ENCODE data around the gene EXOC4. TPM values are rescaled to one million over a fixed set of nuclear protein-coding genes. Genes with fewer than 3 reads are reported as not detected.

Gene EXOC4
- total and polyA plus RNA-seq, 2 of the 8 experiments (the other 6 are each of a cell fraction or from before 2014, with no cell fraction given) = 27.0 to 67.3 TPM

DNA sequence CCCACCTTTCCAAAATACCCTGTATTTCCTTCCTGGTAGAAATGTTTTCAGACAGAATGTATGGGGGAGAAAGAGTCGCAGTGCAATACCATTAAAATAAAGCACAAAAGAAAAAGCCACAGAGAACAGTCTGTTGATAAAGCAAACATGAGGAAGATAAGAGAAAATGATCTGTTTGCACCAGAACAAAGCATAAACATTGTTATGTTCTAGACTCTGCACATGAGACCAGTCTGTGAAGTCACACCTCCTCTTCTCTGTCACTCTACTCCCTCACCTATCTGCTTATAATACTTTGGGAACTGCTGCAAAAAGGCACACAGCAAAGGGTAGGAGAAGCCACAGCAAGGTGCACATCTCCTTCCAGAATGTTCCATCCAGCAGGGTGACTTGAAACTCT is 807.0 kb downstream of the EXOC4 start:
- Histone ChIP-seq H4K20me1 (replicated peaks in 1 of 2; ENCODE audit: control insufficient read depth in 1 of 2, insufficient read depth in 2 of 2, low read length in 2 of 2) (no peaks in the 10 kb centered on the region), H2BK12ac (ENCODE audit: low read depth, low read length) (no peak overlapping the region), H3K56ac (replicated peaks; ENCODE audit: insufficient read length, low read depth, low read length) (no peak overlapping the region), H3K4ac (replicated peaks; ENCODE audit: insufficient read length, low read depth, low read length) (no peak overlapping the region), H4K5ac (ENCODE audit: insufficient read length, low read depth, low read length) (no peak overlapping the region), H2BK20ac (ENCODE audit: low read length) (no peak overlapping the region), H3K79me1 (ENCODE audit: low read depth, low read length) (no peaks in the 10 kb centered on the region), H2BK15ac (ENCODE audit: low read length) (no peak overlapping the region), H3K23ac (ENCODE audit: insufficient read length) (no peak overlapping the region), H3K4me1 (replicated peaks in 1 of 4; ENCODE audit: control insufficient read depth in 3 of 4, insufficient read depth in 4 of 4, low read length in 3 of 4) (no peaks in the 10 kb centered on the region; a peak in 1 of 7 replicates), H3K23me2 (ENCODE audit: low read depth, low read length) (no peaks in the 10 kb centered on the region; the same call in 1 of the 2 replicates), H3K4me3 (ENCODE audit: extremely low read depth in 1 of 4, insufficient read depth in 2 of 4, low read depth in 3 of 4, low read length in 4 of 4) (no peak overlapping the region), H4K91ac (replicated peaks; ENCODE audit: insufficient read length, low read length) (no peak overlapping the region), H2BK120ac (replicated peaks; ENCODE audit: low read depth, low read length) (no peak overlapping the region), H3K36me3 (ENCODE audit: control insufficient read depth in 2 of 4, insufficient read depth in 4 of 4, low read length in 3 of 4) (no peaks in the 10 kb centered on the region), H3K9ac (replicated peaks in 1 of 4; ENCODE audit: extremely low read depth in 1 of 4, low read depth in 3 of 4, low read length in 3 of 4) (no peak overlapping the region), H3K18ac (ENCODE audit: extremely low read depth, low read length) (no peak overlapping the region), H3K9me3 (ENCODE audit: insufficient read depth in 2 of 2, low read depth in 1 of 2, low read length in 1 of 2) (no peaks in the 10 kb centered on the region), H2BK5ac (ENCODE audit: low read depth, low read length) (no peak overlapping the region), H3K27me3 (replicated peaks in 1 of 4; ENCODE audit: control insufficient read depth in 3 of 4, extremely low read depth in 1 of 4, insufficient read depth in 3 of 4, low read length in 3 of 4) (no peaks in the 10 kb centered on the region), H3K27ac (ENCODE audit: low read depth, low read length) (no peak overlapping the region), H2AK5ac (ENCODE audit: low read depth, low read length) (no peak overlapping the region), H3K14ac (ENCODE audit: insufficient read length) (no peak overlapping the region), H2AFZ (ENCODE audit: low read length) (no peak overlapping the region), H4K8ac (ENCODE audit: extremely low read depth, insufficient read depth, low read length) (no peak overlapping the region), H3K4me2 (ENCODE audit: insufficient read depth in 1 of 2, low read depth in 2 of 2, low read length in 2 of 2) (no peak overlapping the region), H3K79me2 (ENCODE audit: control insufficient read depth in 1 of 2, insufficient read depth in 2 of 2, low read length in 2 of 2) (no peaks in the 10 kb centered on the region)
- no peak for DNase-seq (ENCODE audit: low read depth in 1 of 2, low spot score in 2 of 2)
- 96% methylated on average over 1 of the region's 1 CpG; no CpG with 5 or more reads in 1 of the 2 experiments for WGBS, 2 experiments (ENCODE audit: extremely low coverage in 1 of 2, insufficient coverage in 1 of 2, insufficient read length in 1 of 2, insufficient replicate concordance in 2 of 2, low coverage in 1 of 2, low lambda C conversion rate in 2 of 2, missing lambda C conversion rate in 1 of 2)
- ChIA-PET POLR2A (ENCODE audit: partially characterized antibody) (no interaction called here), CTCF (ENCODE audit: partially characterized antibody) (interaction anchor here (1.0 kb wide), 1 partner anchor 81 kb away, joined by 4 read pairs; no protein-coding TSS in a partner anchor)
- FAIRE-seq = no peak
- TF ChIP-seq YY1 (IDR thresholded peaks at IDR 0.05; ENCODE audit: low read depth, low read length) = no peak
- TF ChIP-seq CTBP2 (IDR thresholded peaks at IDR 0.05; ENCODE audit: borderline replicate concordance, insufficient read depth, insufficient read length, low read length) = no peak
- no peak for TF ChIP-seq POLR2A (IDR thresholded peaks at IDR 0.05; ENCODE audit: control extremely low read depth in 1 of 2, low read depth in 2 of 2, low read length in 2 of 2)
- TF ChIP-seq POU5F1 (IDR thresholded peaks at IDR 0.05; ENCODE audit: low read depth, low read length) = no peak
- no peak for TF ChIP-seq TAF1 (IDR thresholded peaks at IDR 0.05; ENCODE audit: low read depth, low read length)
- TF ChIP-seq POLR2AphosphoS5 (IDR thresholded peaks at IDR 0.05; ENCODE audit: low read depth, low read length) = no peak
- no peak for TF ChIP-seq SRF (IDR thresholded peaks at IDR 0.05; ENCODE audit: low read depth, low read length)
